RCC 7860 (cell line): ENCODE data around the gene DLK1.

ENCODE experiments used
- DNase-seq: peaks from one replicate; pipeline ENCODE4 v3.0.0-alpha.2; 2015; ENCODE audit warnings: low spot score
- FAIRE-seq: peaks from 2 replicates; lab custom pipeline; 2012; peaks lifted over from hg19 to GRCh38; lab: Jason Lieb, UNC

The DLK1 gene

DNA sequence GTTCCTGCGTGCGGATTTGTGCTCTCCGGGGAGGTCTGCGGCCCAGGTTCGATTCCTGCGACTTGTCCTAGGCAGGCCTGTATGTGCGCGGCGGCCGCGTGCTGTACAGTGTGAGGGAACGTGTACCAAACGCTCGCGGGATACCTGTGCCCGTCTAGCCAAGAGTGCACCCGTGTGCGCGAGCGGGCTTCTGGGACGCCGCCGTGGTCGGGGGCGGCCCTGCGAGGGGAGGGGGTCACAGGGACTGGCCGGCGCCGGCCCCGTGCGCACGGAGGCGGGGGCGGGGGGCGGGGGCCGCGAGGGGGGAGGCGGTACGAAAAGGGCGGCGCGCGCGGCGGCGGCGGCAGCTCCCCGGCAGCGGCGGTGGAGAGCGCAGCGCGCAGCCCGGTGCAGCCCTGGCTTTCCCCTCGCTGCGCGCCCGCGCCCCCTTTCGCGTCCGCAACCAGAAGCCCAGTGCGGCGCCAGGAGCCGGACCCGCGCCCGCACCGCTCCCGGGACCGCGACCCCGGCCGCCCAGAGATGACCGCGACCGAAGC is at the start of gene DLK1:
Gene DLK1, plus strand, starts transcription at position 343 of the 536 bp plus-strand sequence. Its CDS starts 177 bp downstream, at position 520.
- no peak for FAIRE-seq
- DNase-seq = no peak

DNA sequence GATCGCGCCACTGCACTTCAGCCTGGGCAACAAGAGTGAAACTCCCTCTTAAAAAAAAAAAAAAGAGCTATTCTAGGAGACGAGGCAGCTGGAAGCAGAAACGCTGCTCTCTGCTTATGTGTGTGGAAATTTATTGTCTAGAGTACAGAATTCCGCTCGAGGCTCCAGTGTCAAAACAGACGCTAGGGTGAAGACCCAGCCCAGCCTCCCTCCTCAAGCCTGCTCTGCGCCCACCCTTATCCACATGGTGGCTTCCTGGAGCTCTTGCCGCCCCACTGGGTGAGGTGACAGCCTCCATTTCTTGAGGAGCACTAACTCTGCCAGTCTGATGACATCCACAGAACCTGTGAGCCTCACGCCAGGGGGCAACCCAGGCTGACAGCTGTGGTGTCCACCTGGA is 49.5 kb upstream of the DLK1 start:
- no peak for FAIRE-seq

DNA sequence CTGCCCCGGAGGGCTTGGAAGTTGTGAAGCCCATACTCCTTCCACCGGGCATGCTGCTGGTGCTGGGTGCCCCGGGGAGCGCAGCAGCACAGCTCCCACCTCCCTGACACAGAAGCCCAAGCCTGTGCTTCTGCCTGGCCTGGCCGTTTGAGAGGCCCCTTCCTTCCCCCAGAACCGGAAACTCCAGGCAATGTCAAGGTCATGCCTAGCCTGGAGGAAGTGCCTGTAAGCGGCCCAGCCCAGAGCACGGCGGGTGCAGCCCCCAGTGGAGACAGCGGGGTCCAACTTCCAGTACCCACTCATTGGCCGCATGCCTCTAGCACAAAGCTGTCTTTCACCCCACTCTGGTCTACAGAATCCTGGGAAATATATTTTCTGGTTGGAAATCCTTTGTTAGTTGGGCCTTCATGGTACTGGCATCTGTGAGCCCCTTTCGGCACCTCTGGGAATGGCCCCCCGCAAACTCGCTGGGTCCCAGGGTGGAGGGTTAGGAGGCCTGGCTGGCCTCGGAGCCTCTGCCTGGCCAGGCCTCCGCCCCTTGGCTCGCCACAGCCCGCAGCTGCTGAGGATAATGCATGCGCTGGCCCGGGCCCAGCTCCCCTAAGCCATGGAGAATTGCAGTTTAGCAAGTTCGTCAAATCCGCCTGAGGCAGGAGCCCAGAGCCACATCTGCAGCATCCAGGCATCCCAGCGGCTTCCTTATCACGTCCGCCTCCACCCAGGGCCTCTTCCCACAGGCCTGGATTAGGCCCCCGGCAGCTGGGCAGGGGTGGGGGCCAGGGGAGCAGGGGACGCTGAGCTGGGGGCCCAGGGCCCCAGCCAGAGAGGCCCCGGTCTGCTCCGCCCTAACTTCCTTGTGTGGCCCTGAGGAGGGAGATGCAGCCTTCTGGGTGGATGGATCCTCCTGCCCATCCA is 48.9 kb upstream of the DLK1 start:
- FAIRE-seq = no peak
- DNase-seq = no peak

More for the DNA sequence above, 49.5 kb upstream of the DLK1 start:
- DNase-seq = no peak

DNA sequence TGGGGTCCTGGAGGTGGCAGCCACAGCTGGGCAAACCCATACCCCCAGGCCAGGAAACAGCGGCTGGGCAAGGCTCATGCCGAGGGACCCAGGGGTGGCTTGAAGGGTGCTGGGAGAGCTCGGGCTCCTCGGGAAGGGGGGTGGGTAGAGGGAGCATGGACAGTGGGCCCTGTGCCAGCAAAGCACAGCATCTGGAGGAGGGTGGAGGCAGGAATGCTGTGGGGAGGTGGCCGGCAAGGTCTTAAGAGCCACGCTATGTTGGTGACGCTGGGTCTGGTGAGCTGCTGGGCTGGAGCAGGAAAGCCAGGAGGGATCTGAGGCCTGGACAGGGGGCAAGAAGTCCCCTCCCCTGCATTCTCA is 48.2 kb upstream of the DLK1 start:
- FAIRE-seq (no peak), DNase-seq (no peak)

DNA sequence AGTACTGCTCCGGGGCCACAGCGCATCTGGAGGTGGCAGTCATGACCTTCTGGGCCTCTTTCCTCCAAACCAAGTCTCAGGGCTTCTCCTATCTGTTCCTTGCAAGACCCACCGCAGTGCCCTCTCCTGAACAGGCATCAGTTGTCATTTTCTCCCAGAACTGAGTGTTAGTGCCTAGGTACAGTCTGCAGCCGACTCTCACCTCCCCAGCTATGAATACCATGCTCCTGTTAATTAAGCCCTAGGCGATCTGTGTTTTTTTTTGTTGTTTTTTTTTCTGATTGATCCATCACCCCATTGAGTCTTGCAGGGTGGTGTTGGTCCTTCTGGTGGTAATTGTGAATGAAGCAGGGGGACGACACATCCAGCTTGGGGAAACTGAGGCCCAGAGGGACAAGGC is 47.5 kb upstream of the DLK1 start:
- no peak for FAIRE-seq
- DNase-seq = no peak

DNA sequence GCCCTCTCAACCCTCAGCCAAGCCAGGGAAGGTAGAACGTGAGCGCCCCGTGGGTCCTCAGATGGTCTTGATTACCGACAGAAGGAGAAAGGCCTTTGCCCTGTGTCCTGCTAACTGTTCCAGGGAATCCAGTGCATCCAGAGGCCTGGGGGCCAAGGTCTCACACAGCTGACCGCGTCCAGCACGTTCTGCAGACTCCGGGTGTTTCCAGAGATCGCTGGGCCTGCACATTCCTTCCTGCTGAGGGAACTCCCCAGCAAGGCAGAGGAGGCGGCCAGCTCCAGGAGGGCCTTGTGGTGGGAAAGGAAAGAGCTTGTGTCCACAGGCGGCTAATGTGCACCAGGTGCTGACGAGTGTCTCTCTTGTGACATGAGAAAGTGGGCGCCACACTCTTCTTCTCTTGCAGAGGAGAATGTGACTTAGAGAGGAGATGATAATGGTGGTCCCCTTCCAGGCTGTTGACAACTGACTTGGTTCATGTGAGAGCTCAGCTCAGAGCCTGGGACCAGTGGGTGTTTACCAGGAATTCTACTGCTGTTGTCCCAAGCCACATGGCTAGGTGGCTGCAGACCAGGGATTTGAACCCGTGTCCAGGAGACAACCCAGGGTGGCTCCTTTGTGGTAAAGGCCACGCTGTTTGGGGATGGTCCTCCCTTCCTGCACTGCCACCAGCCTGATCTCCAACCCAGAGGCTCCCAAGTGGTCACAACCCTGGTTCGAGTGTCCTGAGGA is 46.8 kb upstream of the DLK1 start:
- DNase-seq = no peak
- no peak for FAIRE-seq

DNA sequence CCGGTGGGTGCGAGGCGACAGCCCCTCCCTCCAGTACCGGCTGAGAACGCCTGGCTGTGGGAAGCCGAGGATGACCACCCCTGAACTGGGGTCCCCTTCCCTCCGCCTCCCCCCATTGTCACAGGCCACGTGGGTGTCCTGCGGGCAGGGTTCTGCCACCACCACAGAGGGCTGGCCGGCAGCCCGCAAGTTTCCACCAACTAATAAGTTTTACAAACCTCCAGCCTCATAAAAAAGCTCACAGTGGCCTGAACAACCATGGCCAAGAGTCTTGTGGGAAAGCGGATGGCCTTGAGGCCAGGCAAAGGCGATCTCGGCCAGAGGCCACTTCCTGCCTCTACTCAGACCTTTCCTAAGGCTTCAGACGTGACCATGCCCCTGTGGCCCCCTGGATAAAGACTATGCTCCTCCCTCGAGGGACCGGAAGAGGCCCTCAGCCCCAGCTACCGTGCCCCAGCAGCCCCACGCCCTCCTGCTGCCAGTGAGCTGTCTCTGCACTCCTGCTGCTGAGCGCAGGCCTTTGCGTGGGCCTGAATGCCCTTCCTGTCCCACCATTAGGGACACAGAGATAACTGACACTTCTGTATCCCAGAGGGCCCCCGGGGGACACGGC is 46.1 kb upstream of the DLK1 start:
- no peak for DNase-seq
- no peak for FAIRE-seq

DNA sequence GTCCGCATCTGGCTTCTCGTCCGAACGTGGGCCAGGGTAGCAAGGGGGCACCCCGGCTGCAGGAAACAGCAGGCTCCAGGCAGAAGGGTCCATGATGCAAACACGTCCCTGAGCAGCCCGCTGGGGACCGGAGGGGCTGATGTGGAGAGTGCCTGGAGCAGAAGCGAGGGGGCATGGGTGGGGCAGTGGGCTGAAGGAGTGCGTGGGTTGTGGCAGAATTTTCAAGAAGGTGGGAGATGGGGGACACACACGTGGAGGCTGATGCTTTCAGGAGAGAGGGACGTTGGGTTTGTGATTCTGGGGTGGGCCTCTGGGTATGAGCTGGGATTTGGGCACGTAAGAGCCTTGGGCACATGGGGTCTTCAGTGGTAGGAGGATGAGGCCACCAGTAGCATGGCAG is 45.6 kb upstream of the DLK1 start:
- no peak for FAIRE-seq
- no peak for DNase-seq

DNA sequence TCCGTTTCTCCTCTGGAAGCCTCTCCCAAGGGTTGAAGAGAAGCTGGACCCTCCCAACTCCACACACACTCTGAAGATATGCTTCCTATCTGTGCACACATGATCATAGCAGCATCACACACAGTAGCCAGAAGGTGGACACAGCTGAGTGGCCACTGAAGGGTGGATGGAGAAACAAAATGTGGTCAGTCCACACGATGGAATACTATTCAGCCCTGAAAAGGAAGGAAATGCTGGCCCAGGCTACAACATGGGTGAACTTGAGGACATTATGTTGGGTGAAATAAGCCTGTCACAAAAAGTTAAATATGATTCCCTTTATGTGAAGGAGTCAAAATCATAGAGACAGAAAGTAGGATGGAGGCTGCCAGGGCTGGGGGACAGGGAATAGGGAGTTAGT is 43.9 kb upstream of the DLK1 start:
- DNase-seq (no peak), FAIRE-seq (no peak)

DNA sequence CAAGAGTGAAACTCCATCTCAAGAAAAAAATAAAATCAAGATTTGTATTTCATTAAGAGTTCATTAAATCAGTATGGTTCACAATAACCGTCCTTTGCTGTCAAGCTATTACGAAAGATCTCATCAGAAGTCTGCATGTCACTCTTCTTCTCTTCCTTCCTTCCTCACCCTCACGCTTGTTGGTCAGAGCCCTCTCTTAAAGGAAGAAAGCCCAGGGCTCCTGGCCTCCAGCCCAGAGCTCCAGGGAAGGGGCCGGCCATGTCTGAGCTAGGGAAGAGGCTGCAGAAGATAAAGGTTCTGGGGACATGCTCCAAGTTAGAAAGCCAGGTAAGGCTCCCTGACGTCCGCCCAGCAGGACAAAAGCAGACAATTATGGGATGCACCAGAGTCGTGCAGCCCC is 43.1 kb upstream of the DLK1 start:
- no peak for FAIRE-seq

DNA sequence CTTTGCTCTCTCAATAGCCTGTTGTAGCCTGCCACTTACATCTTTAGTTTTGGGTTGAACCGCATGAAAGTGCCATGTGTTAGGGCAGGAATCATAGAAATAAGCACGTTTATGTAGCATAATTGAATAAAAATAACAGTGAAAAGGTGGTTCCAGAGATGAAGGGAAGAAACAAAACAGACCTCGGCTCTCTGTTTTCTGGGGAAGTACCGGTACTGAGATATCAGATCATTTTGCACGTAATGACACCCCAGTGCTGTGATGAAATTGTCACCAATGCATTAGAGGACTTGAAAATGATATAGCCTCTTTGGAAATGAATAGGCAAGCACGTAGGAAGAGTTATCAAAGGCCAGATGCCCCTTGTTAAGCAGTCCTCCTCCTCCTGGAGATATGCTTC is 42.5 kb upstream of the DLK1 start:
- no peak for FAIRE-seq

More for the DNA sequence above, 43.1 kb upstream of the DLK1 start:
- DNase-seq = no peak

DNA sequence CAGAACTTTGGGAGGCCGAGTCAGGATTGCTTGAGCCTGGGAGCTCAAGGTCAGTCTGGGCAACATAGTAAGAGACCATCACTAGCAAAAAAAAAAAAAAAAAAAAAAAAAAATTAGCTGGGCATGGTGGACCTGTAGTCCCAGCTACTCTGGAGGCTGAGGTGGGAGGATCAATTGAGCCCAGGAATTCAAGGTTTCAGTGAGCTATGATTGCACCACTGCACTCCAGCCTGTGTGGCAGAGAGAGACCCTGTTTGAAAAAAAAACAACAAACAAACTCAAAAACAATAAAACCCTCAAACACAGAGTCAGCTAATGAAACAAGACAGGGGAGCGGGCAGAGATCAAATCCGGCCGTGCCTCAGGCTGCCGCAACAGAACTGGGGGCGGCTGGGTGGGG is 41.7 kb upstream of the DLK1 start:
- no peak for DNase-seq
- FAIRE-seq = no peak

More for the DNA sequence above, 42.5 kb upstream of the DLK1 start:
- no peak for DNase-seq

DNA sequence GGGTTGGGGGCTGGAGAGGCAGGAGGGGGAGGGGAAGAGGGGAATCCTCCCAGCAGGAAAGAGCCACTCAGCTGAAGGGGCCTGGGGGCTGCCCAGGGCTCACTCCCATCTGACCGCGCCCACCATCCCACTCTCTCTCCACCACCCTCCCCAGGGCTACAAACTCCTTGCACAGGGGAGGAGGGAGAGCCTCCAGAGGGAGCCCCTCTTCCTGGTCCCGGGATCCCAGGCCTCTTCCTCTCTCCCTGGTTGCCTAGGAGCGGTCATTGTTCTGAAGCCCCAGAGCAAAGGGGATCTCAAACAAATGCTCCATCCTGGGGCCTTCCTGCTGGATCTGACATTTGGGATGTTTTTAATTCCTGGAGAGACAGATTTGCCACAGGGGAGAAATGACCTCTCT is 39.8 kb upstream of the DLK1 start:
- no peak for FAIRE-seq
- DNase-seq = no peak

DNA sequence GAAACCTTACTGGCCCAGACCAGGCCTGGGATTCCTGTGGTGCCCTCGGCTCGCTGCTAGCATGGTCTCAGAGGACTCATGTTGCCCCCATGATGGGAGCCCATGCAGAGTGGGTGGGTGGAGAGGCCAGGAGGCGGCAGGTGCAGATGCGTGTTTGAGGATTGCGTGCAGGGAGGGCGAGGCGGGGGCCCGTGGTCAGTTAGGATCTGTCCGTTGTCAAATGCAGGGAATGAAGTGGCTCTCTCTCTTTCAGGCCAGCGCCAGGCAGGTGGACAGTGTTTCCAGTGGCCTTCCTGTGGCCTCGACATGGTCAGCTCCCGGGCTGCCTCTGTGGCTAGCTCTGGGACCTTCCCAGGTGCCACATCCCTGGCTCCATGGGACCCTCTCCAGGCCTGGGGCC is 39.3 kb upstream of the DLK1 start:
- DNase-seq (no peak), FAIRE-seq (no peak)

DNA sequence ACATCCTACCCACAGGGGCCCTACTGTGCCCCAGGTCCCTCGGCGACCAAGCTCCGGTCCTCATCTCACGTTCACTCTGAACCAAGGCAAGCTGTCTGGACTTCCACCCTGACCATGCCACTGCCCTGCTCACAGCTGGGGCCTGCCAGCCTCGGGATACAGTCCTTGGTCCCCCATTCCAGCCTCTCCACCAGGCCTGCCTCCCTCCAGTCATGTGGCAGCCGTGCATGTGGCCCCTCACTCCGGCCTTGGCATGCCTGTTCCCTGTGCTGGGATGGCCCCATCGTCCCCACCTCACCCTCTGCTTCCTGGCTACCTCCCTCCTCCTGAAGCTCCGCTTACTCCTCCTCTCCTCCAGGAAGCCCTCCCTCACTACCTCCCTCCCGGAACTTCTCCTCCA is 38.6 kb upstream of the DLK1 start:
- no peak for FAIRE-seq
- no peak for DNase-seq

DNA sequence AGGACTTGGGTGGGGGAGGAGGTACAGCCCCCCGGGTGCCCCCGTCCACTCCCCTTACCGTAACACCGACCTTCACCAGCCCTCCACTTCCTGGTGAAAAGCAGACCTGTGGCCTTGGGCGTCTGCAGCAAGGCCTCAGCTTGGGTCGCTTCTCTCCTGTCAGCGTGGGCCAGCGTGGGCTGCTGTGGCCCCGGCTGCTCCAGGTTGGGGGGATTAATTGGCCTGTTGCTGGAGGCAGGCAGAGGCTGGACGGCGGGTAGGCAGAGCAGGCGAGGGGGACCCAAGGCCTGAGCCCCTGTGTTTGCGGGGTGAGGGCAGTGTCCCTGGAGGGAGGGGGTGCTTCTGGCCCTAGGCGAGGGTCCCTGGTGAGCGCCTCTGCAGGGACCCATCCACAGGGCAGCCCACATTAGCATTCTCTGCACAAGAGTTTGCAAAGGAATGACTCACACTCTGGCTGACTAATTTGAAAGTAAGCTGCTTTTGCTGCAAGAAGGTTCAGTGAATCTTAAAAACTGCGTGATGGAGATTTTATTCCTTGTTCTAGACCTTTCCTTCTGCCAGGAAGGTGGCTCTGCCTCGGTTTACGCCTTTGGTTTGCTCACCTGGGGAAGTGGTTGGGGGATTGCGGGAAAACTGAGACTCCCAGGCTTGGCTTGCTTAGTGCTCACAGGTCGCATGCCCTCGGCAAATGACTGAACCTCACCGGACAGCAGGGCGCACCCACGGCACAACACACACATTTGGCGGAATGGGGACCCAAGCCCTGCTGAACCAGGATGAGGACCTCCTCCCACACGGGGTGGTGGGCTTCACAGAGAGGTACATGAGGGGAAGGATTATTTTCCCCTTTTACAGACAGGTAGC is 37.9 kb upstream of the DLK1 start:
- DNase-seq = peak; percentile 30
- no peak for FAIRE-seq

DNA sequence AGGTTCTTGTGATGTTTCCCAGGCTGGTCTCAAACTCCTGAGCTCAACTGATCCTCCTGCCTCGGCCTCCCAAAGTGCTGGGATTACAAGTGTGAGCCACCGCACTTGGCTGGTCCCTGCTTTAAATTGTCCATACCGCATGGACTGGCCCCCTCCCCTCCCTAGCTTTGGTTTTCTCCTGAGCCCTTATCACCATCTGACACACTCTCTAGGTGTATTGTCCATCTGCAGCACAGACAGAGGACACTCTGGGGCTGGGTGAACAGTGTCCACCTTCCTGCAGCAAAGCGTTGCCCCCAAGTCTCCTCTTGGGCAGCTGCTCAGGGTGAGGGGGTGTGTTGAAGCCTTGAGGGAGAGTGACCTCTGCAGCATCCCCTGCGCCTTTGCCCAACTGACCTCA is 36.0 kb upstream of the DLK1 start:
- FAIRE-seq = no peak

DNA sequence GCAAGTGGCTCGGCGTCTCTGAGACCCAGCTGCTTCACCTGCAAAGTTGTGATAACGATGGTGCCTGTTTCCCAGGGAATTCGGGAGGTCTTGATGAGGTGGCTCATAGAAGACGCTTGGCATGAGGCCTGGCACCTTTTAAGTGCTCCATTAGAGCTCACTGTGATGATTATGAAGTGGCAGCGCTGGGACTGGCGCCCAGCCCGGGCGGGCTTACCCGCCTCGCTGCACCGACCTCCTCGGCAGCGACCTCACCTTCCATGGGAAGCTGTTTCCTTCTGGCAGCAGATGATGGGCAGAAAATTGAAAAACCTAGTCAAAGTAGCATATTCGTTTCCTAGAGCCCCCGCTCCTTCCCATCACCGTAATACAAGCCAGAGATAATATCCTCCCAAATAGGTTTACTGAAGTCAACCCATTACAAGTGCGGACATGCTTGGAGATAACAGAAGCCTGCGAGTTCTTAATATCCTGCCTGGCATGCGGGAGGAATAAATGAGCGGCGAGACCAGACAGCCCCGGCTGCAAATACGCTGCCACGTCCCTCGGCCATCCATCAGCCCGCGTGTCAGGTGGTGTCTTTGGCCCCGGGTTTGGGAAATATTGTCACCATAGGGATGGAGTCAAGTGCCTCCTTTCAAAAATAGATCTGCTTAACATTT is 35.2 kb upstream of the DLK1 start:
- FAIRE-seq (no peak), DNase-seq (no peak)

More for the DNA sequence above, 36.0 kb upstream of the DLK1 start:
- DNase-seq = no peak

DNA sequence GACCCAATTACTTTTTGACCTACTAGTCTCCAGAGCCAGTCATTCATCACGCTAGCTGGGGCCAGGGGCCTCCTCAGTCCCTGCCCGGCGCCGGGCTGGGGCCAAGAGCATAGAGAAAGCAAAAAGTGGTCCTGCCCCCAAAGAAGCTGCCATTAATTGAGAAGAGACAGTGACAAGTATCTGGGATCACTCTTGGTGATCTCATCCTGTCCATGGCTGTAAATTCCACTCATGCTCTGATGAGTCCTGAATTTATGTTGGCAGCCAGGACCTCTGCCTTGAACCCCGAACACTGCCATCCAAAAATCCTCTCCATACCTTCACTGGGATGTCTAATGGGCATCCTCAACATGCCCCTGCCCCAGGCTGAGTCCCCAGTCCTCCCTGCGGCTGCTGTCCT is 34.4 kb upstream of the DLK1 start:
- FAIRE-seq = no peak

More for the DNA sequence above, 34.4 kb upstream of the DLK1 start:
- DNase-seq = no peak
